NCI-H2171 treated with DMSO at 0.1 percent for 48 hours (cell line): ENCODE measurements around the gene DNAH8.
A peak's percentile ranks its signal among the peaks of the same experiment; 100 is the strongest.
"Not testable (repeated sequence)": the region's sequence is repeated elsewhere in the genome, so short reads cannot be mapped to it uniquely, and the experiment has no call there.

Experiments
- DNase-seq: peaks from one replicate; lab custom pipeline; 2025; lab: John Stamatoyannopoulos, UW

The DNAH8 gene

GRCh38 chr6:38843798-38844197 is 128.7 kb downstream of the DNAH8 start:
- DNase-seq, result no peak

GRCh38 chr6:38845931-38846330 is 130.8 kb downstream of the DNAH8 start:
- no peak for DNase-seq

DNA sequence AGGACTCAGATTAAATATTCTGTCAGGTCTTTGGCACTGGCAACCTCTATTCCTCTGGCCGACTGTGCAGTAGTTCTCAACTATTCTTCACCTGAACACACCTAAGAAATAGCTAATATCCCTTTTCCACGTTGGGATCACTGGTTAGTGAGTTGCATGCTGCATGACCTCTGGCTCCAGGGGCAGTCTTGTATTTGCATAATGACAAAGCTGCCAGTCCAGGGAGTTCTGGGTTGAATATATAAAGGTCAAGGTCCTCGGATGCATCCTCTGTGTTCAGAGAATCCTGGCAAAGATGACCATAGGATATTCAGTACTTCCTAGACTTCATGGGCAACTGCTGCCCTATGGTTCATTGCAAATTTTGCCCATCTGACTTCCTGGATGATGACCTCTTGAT is 131.2 kb downstream of the DNAH8 start:
- DNase-seq, result no peak

DNA sequence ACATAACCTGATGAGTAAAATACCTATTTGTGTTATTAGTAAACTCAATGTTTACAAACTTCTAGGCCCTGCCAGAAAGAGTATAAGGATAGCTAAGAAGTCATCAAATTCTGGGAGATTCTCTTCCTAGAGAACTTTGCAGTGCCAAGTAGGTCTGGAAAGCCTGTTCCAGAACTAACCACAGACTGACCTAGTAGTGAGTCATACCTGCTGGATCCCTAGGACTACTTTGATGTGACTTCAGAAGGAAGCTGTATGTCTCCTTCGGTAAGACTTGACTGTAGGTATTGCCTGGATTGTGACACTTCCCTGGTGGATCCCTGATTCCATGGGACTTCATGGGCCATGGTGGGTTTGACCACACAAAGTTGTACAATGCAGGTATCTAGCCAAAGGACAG is 131.7 kb downstream of the DNAH8 start:
- no peak for DNase-seq

- DNase-seq, result no peak
These were observed 132.4 kb downstream of the DNAH8 start for GRCh38 chr6:38847497-38847896.

DNA sequence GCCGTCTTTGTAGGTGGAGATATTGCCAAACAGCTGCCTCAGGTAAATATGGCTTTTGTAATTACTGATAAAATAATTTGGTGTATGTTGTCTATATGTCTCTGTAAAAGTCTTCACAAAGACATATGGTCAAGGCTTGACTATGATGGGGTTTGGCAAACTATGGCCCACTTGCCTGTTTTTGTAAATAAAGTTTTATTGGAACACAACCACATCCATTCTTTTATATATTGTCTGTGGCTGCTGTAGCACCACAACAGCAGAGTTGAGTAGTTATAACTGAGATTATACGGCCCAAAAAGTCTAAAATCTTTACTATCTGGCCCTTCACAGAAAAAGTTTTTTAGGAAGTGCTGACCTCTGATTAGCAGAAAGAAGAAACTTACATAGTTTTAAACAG is 133.6 kb downstream of the DNAH8 start:
- no peak for DNase-seq

GRCh38 chr6:38852215-38852614 is 137.1 kb downstream of the DNAH8 start:
- no peak for DNase-seq

DNA sequence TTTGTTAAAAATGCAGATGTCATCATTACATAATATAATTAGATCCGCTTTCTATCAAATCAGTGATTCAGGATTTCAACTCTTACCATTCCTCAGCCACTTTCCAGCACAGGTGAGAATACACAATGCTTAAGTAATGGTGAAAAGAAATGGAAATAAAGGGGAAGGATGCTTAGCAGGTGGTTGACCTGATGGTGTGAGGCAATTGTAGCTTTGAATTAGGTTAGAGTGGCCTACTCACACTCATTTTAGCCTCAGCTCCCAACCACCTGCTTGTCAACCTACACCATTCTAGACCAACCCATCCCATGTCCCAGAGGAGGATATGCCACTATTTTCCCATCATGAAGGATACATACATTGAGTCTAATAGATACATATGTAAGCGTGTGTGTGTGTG is 138.1 kb downstream of the DNAH8 start:
- DNase-seq, result no peak

DNA sequence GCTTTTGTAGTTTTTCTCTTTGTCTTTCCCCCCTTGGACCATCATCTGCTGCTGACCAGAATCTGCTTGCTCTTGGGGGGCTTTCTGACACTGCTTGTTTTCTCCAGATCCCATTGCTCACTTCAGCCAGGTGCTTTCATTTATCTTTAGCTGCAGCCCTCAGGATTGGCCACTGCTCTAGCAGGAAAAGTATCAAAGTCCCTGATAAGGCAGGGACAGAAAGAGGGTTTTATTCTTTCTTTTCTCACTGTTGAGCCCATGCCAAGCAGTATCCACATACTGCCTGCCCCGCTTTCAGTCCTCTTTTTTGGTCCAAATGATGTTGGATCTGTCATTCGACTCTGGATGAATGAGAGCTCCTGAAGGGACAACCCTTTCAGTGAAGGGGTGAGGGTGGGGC is 141.4 kb downstream of the DNAH8 start:
- no peak for DNase-seq

GRCh38 chr6:38857815-38858214 is 142.7 kb downstream of the DNAH8 start:
- DNase-seq, result no peak

GRCh38 chr6:38860041-38860440 is 144.9 kb downstream of the DNAH8 start:
- no peak for DNase-seq

- no peak for DNase-seq
These were observed 146.9 kb downstream of the DNAH8 start for GRCh38 chr6:38861926-38862401.

DNA sequence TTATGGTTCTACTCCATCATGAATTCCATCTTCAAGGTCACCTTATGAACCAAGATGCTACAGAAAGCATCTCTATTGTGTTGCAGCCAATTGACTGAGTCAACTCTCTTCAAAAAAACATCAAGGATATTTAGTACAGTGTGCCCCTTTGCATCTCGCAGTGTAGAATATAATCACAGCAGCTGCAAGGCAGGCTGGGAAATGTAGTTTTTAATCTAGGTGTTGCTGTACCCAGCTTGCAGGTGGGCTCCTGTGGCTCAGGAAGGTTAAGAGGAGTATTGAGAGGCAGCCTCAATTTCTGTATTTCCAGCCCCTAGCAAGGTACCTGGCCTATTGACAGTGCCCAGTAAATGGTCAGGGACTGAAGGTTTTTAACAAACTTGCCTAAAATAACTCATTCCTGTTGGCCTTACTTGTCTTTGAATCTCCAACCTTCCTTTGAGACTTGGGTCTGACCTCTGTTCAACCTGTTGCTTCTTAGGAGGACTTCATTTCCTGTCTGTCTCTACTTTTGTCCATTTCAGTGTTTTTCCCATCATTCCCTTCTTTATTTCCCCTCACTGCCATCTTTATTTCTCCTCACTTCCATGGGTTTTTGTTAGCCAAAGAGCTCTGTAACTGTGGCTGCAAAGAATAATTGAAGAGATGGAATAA is 150.5 kb downstream of the DNAH8 start:
- DNase-seq, result no peak

DNA sequence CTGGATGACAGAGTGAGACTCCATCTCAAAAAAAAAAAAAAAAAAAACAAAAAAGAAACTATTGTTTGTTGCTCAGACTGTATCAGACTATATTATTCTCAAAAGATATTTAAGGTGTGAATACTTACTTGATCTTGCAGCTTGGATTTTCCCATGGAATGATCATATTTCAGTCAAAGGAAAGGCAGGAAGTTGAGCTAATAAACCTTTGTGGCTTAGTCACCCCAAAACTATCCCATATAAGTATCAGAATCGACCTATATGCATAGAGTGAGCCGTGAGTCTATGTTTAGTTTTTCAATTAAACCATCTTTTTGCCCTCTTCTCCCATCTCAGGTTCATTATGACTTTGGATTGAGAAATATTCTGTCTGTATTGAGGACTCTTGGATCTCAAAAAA is 152.6 kb downstream of the DNAH8 start:
- DNase-seq, result no peak

DNA sequence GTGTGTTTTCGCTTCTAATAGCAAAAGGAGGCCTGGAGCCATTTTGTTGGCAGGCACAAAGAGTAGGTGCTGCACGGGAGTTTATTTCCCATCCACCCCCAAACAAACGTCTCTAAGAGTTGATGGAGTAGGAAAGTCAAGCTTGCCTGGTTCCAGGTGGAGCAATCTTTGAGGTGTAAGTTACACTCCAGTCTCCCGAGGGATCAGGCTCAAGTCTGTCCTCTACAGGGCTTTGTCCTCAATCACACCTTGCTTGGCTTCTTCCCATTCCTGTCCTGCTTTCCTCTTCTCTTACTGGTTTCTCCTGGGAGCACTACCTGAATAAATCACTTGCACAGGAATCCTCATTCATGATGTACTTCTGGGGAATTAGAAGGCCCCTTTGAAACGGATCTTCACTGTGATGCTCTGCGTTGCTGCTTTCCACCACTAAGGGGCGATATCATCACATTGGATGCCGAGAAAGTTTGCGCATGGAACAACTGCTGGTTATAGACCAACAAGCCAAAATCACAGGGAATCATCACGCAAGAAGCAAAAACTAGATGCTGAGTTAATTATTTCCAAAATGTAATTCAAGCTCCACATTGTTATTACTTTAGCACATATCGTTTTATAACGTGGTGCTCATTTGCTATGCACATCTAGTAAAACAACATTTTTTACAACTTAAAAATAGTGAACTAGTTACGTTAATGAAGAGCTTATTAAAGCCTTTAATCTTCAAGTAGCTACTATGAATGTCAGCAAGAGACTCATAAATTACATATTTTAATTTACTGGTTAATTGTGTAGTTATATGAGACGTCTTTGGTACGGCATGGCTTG is 156.8 kb downstream of the DNAH8 start:
- DNase-seq, result peak; percentile 58

DNA sequence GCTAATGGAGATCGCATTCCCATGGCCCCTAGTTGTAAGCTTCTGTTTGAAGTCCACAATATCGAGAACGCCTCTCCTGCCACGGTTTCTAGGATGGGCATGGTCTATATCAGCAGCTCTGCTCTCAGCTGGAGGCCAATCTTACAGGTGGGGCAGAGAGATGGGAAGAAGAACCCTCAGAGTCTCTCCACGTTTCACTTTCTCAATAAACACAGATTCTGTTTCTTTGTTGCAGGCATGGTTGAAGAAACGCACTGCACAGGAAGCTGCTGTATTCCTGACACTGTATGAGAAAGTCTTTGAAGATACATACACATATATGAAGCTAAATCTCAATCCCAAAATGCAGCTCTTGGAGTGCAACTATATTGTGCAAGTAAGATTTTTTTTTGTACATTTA is 157.9 kb downstream of the DNAH8 start:
- DNase-seq, result no peak

GRCh38 chr6:38873816-38874215 is 158.7 kb downstream of the DNAH8 start:
- not testable (repeated sequence) for DNase-seq

DNA sequence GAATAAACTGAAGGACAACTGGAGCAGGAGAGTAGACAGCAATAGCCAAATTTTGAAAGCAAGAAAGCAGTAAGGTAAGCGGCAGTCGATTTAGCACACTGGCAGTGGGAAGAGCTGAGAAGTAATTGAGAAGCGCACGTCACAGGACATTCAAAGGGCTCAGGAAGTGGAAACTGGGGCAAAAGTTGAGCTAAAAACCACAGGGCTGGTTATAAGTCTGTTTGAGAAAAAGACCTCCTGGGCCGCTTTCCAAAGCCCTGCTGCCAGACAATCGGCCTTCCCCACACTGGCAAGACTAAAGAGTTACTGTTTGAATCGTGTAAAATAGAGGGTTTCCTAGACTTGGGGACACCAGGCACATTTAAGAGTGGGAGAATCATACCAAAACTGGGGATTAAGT is 161.4 kb downstream of the DNAH8 start:
- DNase-seq, result no peak

- DNase-seq, result no peak
These were observed 162.6 kb downstream of the DNAH8 start for GRCh38 chr6:38877721-38878120.

- DNase-seq, result no peak
These were observed 167.0 kb downstream of the DNAH8 start for GRCh38 chr6:38882157-38882556.

DNA sequence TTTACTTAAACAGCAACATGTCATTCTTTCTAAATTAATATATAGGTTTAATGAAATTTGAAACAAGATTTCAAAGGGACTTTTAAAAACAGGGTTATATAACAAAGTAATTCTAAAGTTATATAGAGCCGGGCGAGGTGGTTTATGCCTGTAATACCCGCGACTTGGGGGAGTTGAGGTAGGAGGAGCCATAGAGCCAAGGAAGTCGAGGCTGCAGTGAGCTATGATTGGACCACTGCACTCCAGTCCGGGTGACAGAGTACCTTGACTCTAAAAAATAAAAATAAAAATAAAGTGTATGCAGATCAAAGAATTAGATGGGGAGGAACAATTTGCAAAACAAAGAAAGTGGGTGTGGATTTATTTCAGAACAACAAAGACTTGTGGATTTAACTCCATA is 182.4 kb downstream of the DNAH8 start:
- no peak for DNase-seq

DNA sequence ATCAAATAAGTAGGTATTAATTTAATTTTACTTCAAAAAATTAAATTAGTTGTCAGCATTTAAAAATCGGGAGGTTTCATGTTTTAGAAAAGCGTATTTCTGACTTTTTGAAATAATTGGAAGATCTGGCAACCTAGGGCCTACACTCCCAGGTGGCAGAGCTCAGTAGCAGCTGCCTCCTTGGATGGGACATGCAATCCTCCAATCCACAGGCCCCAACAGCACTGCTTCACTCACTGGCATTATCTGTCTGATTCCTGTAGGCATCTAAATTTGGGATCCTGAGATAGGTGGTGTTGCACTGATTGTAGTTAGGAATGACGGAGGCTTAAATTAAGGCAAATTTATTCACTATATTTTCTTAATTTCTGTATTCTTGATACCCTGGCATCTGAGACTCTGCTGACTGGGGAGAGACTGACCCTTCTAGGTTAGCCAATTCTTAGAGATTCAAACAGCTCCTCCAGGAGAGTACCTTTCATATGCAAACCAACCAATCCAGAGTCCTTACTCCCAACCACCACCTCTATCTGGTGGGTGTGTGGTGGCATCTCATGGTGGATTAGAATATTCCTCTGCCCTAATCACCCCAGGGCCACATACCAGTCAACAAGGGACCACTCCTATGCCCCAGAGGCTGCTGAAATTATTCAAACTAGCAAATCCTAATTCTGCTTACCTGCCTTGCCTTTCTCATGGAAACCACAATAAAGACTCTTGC is 186.9 kb downstream of the DNAH8 start:
- no peak for DNase-seq

- DNase-seq, result no peak
These were observed 191.5 kb downstream of the DNAH8 start for GRCh38 chr6:38906582-38906981.
